Posterior vena cava (tissue), 2 donors: Measurements from ENCODE around the gene PPFIA1. TPM values are rescaled to one million over a fixed set of nuclear protein-coding genes. Genes with fewer than 3 reads are reported as not detected.
"Not testable (repeated sequence)": the region's sequence is repeated elsewhere in the genome, so short reads cannot be mapped to it uniquely, and the experiment has no call there.

ENCODE experiments used
- DNase-seq: peaks from one replicate; pipeline ENCODE4 v3.0.0-alpha.2; 2020; ENCODE audit warnings: low spot score
- intact Hi-C, 2 donors: fragments of 100-400 bp; cut with DNase I; formaldehyde crosslinking; loops; one replicate each; pipeline versions ENCODE4 v1.14.1 to v1.14.2; 2022 to 2023
- total RNA-seq, 2 donors: library from RNA; stranded (reverse); fragmentation: NEBNext Ultra II Directional; extraction: Animal tissue kit (Norgen Biotek cat#: 25700); gene quantifications; one replicate each; pipeline ENCODE4 v1.2.1, GENCODE V29; 2021
- donor health status: DM: yes; HTN: yes; CAD: no.
- donor health status: DM: yes; HTN: yes; CAD: no.

Gene PPFIA1
- total RNA-seq, 2 donors from 2014 or later: 53.7 to 55.3 TPM

DNA sequence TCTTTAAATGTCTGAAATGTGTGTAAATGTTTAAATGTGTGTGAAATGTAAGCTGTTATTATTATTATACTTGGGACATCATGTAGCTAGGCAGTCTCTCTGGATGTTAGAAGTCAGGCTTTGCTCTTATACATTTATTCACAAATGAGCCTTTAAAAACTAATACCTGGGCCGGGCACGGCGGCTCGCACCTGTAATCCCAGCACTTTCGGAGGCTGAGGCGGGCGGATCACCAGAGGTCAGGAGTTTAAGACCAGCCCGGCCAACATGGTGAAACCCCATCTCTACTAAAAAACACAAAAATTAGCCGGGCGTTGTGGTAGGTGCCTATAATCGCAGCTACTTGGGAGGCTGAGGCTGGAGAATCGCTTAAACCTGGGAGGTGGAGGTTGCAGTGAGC lies 106.1 kb downstream of the PPFIA1 start:
- intact Hi-C loops: no loop called here
- no peak for DNase-seq

GRCh38 chr11:70377645-70378044 lies 107.2 kb downstream of the PPFIA1 start:
- DNase-seq: no peak
- intact Hi-C loops: no loop called here

GRCh38 chr11:70378506-70379134 lies 108.1 kb downstream of the PPFIA1 start:
- no peak for DNase-seq
- intact Hi-C loops: no loop called here

DNA sequence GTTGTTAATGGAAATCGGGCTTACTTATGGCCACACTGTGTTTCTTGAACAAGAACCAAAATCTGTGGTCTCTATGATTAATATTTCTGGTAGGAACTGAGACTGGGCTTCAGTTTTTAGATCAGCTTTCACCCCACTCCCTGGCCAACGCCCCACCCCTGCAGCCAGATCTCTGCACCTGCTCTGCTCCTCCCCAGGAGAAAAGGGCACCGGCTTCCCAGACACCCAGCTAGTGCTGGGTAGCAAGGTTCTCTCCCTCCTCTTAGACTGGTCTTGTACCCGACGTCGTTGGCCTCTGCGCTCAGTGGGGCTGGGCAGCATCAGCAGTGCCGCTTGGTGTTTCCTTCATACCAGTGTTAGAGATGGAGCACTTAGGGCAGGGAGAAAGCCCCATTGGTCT lies 110.9 kb downstream of the PPFIA1 start:
- DNase-seq: no peak
- intact Hi-C loops: no loop called here

GRCh38 chr11:70381872-70382861 lies 111.7 kb downstream of the PPFIA1 start:
- no peak for DNase-seq
- intact Hi-C loops: no loop called here

DNA sequence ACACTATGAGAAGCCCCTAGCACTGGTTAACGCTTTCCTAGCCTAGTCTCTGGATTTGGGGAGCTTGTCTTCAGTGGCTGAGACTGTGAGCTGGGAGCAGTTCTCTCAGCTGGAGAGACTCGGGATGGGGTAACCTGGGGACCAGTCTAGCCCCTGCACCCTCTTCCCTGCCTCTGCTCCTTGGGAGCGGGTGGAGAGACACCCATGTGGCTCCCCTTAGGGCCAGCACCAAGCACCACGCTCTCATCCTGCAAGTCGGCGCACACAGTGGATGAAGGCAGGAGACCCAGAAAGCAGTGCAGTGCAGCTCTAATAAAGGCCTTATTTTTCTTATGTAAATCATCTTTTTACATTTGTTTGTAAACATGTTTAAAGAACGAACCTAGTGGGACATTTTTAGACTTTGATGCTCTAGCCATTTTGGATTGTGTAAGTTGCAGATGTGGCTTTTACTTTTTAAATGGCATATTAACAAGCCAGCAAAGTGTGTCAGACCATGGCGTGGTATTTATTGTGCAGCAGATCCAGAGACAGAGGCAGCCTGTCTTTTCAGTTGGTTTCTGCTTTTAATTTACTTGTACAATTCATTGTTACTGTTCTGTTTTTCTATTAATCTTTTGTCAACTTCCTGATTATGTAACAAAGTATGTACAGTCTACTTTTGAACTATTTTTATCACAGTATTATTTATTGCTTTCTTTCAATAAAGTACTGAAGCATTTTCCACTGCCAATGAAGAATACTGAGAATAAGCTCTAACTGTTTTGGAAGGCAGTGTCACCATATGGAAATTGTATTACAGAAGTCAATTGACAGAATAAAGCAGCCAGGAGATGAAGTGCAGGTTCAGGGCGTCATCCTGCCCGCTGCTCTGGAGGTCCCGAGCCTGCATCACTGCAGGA lies 113.4 kb downstream of the PPFIA1 start:
- intact Hi-C loops: no loop called here
- no peak for DNase-seq

GRCh38 chr11:70384566-70385152 lies 114.2 kb downstream of the PPFIA1 start:
- intact Hi-C loops: no loop called here
- DNase-seq: no peak

DNA sequence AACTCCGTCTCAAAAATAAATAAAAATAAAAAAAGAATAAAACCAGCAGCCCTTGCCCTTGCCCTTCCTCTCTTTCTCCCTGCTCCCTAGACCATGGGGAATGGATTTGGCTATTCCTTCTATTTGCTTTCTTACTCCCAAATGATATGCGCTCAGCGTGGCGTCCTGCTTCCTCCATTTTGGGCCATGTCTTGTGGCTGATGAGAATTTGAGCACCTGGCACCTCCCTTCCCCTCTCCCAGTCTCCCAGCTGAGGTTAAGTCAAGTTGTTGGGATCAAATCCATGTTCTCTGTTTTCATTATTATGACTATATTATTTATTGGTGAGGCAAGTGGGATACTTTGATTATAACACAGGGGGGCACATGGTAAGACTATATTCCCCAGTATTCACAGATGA lies 117.1 kb downstream of the PPFIA1 start:
- intact Hi-C loops: no loop called here
- DNase-seq: no peak

DNA sequence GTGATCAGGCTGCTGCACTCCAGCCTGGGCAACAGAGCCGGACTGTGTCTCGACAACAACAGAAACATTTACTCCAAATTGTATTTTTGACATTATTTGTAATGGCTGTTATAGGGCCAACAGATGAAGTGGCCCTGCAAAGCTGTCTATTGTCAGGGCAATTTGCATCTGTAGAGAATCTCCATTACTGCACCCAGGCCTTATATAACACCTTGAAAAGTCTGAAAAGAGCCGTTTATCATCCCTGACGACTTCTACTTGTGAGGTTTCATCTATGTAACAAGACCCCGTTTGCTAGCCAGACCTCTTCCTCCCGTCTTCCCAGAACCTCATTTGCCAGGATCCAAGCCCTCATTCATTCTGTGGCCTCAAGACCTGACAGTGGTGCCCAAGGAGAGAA lies 118.7 kb downstream of the PPFIA1 start:
- no peak for DNase-seq
- intact Hi-C loops: no loop called here

GRCh38 chr11:70390882-70391281 lies 120.4 kb downstream of the PPFIA1 start:
- intact Hi-C loops, DNase-seq: not testable (repeated sequence)

DNA sequence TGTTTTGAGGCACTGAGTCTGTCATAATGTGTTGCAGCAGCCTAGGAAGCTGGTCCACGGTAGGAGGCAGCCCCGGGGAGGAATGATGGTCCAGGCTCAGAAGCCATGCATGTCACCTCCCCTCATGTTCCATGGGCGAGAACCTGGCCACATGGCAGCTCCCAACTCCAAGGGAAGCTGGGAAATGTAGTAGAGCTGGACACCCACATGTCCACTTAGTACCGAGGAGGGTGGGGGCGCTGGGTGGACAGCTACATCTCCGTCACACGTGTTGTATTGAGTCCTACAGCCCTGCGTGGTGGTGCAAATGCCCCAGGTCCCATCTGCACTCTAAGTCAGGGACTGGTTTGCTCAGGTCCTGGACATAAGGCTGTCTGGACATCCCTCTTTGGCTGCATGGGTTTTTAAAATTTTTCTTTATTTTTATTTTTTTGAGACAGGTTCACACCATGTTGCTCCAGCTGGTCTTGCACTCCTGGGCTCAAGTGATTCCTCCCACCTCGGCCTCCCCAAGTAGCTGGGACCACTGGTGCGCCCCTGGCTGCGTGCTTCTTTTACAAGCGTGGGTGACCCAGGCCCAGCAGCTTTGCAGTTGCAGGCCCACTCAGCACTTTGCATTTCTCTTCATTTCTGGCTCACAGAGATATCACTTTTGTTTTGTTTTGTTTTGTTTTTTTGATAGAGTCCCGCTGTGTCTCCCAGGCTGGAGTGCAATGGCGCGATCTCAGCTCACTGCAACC lies 123.9 kb downstream of the PPFIA1 start:
- intact Hi-C loops: no loop called here
- no peak for DNase-seq

GRCh38 chr11:70397336-70397982 lies 127.0 kb downstream of the PPFIA1 start:
- intact Hi-C loops: loop anchor here in 1 of 2 donors (1.0 kb wide), 1 partner anchor 43 kb away; no protein-coding TSS in a partner anchor
- DNase-seq: no peak

GRCh38 chr11:70397983-70398833 lies 127.7 kb downstream of the PPFIA1 start, which contains the start of gene CTTN:
Gene CTTN (plus strand): TSS chr11:70398529. CDS start chr11:70407298, 8,769 bp downstream.
- intact Hi-C loops: loop anchor here in 1 of 2 donors (1.0 kb wide), 1 partner anchor 44 kb away; no protein-coding TSS in a partner anchor
- DNase-seq: peak; percentile 94

DNA sequence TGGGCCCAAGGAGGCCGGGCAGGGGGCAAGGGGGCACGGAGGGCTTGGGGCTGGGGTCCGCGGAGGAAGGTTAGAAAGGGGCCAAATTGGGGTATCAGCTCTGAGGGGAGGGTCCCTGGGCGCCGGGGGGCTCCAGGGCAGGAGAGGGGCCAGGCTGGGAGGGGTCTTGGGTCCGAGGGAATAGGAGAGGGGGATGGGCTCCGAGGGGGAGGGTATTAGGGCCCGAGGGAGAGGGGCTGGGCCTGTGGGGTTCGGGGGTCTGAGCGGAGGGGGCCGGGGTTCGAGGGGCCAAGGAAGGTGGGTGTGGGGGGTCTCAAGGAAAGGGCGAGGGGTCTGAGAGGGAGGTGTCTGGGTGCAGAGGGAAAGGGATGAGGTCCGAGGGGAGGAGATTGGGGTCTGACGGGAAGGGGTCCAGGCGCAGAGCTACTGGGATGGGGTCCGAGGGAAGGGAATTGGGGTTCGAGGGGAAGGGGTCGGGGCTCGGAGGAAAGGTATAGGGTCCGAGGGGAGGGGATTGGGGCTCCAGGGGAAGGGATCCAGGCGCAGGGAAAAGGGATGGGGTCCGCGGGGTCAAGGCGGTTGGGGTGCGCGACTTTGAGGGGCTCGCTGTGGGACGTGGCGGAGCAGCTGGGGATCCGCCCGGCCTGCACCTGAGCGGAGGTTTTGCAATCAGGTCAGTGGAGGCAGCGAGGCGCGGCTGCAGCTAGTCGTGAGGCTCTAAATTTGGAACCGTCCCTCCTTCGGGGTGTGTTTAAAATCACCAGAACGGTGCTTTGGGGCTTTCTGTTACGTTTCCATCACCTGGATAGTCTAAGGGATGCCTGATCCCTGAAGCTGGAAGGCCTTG lies 128.6 kb downstream of the PPFIA1 start:
- intact Hi-C loops: no loop called here
- DNase-seq: no peak

DNA sequence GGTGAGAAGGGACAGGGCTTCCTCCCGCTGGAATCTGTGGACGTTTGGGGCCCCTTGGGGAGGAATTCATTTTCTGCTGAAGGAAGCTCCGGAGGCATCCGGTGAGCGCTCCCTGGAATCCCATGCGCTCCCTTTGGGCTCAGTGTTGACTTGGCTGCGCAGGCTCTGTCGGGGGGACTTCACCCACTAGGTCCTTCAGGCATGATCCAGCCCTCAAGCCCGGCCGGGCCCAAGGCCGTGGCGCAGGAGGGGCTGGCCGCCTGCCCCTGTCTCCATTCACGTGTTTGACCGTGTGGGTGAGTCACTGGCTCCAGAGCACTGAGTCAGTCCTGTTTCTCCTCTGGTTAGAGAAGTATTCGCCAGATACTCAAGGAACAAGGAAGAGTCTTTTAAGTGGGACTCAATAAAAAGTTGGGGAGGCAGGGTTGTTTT lies 129.2 kb downstream of the PPFIA1 start:
- DNase-seq: peak; percentile 97
- intact Hi-C loops: no loop called here

DNA sequence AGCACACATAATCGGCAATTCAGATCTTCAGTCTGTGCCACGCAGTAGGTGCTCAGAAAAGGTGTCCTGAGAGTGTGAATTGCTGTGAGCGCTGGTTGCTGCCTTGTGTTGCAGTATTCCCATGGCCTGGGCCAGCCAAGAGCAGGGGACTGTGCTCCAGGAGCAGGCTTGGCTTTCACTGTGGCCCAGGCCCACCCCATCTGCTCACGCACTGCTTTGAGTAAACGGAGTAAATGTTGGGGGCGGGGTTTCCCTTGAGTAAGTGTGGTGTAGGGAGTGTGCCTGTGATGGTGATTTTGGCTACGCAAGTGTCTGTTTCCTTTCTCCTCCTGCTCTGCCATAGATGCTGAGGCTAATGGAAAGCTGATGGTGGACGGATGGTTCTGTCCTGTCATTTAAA lies 130.2 kb downstream of the PPFIA1 start:
- DNase-seq: no peak
- intact Hi-C loops: no loop called here
